Measurements from ENCODE around the gene IGFALS.

- TF ChIP-seq POLR2AphosphoS5 (IDR thresholded peaks at IDR 0.05; ENCODE audit: low read depth, low read length), result no peak
- TF ChIP-seq POLR2A (IDR thresholded peaks at IDR 0.05; ENCODE audit: low read depth, low read length), result no peak
Measured at GRCh38 chr16:1743376-1744337, 49.8 kb downstream of the IGFALS start.
